Measurements from ENCODE around the gene CD74. TPM values are rescaled to one million over a fixed set of nuclear protein-coding genes. Genes with fewer than 3 reads are reported as not detected.

Gene CD74
- total and polyA plus RNA-seq, 2 of the 13 experiments (the other 11 are each of a cell fraction or from before 2014, with no cell fraction given), result 34.1 to 84.4 TPM

DNA sequence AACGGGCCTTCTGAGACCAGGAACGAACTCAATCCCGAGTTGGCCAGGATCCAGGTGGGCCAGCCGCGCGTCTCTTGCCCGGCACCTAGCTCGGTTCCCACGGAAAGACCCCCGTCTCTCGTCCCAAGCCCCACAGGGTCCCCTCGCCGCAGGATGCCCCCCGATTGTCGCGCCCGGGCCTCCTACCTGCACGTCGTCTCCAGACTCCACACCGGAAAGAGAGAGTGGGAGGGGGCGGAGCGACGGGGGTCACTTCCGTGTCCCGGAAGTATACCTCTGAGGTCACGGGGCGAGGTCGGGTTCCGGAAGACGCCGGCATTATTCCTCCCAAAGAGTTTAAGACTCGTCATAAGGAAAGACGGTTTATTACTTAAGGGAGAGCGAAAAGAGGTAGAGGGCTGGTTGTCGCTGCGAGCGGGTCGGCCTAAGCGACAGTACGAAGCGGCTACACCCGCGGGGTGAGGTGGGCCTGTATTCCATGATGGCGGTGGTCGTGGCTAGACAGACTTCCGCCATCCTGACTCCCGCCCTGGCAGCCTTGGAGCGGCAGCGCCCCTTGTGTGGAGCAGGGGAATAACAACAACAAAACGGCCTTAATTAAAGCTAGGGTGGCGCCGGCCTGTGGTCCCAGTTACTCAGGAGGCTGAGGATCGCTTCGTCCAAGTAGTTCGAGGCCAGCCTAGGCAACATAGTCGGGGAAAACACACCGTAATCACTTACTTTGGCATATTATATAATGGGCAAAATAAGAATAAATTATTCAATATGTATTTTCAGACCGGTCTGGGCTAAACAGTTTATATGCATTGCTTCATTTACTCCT is 37.0 kb upstream of the CD74 start, which contains the start of gene RPS14 (continued):
- TF ChIP-seq, protein P1, sequence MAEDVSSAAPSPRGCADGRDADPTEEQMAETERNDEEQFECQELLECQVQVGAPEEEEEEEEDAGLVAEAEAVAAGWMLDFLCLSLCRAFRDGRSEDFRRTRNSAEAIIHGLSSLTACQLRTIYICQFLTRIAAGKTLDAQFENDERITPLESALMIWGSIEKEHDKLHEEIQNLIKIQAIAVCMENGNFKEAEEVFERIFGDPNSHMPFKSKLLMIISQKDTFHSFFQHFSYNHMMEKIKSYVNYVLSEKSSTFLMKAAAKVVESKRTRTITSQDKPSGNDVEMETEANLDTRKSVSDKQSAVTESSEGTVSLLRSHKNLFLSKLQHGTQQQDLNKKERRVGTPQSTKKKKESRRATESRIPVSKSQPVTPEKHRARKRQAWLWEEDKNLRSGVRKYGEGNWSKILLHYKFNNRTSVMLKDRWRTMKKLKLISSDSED (CRISPR knock-in tag; IDR thresholded peaks at IDR 0.05), result 0 out of 2 replicates have a peak, but pooled peaks have one; percentile 64
- TF ChIP-seq, protein P2, sequence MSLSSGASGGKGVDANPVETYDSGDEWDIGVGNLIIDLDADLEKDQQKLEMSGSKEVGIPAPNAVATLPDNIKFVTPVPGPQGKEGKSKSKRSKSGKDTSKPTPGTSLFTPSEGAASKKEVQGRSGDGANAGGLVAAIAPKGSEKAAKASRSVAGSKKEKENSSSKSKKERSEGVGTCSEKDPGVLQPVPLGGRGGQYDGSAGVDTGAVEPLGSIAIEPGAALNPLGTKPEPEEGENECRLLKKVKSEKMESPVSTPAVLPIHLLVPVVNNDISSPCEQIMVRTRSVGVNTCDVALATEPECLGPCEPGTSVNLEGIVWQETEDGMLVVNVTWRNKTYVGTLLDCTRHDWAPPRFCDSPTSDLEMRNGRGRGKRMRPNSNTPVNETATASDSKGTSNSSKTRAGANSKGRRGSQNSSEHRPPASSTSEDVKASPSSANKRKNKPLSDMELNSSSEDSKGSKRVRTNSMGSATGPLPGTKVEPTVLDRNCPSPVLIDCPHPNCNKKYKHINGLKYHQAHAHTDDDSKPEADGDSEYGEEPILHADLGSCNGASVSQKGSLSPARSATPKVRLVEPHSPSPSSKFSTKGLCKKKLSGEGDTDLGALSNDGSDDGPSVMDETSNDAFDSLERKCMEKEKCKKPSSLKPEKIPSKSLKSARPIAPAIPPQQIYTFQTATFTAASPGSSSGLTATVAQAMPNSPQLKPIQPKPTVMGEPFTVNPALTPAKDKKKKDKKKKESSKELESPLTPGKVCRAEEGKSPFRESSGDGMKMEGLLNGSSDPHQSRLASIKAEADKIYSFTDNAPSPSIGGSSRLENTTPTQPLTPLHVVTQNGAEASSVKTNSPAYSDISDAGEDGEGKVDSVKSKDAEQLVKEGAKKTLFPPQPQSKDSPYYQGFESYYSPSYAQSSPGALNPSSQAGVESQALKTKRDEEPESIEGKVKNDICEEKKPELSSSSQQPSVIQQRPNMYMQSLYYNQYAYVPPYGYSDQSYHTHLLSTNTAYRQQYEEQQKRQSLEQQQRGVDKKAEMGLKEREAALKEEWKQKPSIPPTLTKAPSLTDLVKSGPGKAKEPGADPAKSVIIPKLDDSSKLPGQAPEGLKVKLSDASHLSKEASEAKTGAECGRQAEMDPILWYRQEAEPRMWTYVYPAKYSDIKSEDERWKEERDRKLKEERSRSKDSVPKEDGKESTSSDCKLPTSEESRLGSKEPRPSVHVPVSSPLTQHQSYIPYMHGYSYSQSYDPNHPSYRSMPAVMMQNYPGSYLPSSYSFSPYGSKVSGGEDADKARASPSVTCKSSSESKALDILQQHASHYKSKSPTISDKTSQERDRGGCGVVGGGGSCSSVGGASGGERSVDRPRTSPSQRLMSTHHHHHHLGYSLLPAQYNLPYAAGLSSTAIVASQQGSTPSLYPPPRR (CRISPR knock-in tag; IDR thresholded peaks at IDR 0.05; ENCODE audit: borderline replicate concordance), result no peak; the same call in 1 of the 2 replicates
- TF ChIP-seq, protein P3, sequence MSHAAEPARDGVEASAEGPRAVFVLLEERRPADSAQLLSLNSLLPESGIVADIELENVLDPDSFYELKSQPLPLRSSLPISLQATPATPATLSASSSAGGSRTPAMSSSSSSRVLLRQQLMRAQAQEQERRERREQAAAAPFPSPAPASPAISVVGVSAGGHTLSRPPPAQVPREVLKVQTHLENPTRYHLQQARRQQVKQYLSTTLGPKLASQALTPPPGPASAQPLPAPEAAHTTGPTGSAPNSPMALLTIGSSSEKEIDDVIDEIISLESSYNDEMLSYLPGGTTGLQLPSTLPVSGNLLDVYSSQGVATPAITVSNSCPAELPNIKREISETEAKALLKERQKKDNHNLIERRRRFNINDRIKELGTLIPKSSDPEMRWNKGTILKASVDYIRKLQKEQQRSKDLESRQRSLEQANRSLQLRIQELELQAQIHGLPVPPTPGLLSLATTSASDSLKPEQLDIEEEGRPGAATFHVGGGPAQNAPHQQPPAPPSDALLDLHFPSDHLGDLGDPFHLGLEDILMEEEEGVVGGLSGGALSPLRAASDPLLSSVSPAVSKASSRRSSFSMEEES (CRISPR knock-in tag; IDR thresholded peaks at IDR 0.05), result peak; percentile 63; the same call in 1 of the 2 replicates
- TF ChIP-seq ZZZ3 (CRISPR knock-in tag; IDR thresholded peaks at IDR 0.05; ENCODE audit: borderline replicate concordance) (peak; percentile 95; the same call in 1 of the 2 replicates), CREM (IDR thresholded peaks at IDR 0.05) (peak; percentile 95), CREM (CRISPR knock-in tag; IDR thresholded peaks at IDR 0.05) (no peak), ZNF432 (CRISPR knock-in tag; IDR thresholded peaks at IDR 0.05; ENCODE audit: borderline replicate concordance) (no peak), PRMT3 (CRISPR knock-in tag; IDR thresholded peaks at IDR 0.05; ENCODE audit: borderline replicate concordance, low read depth) (0 out of 2 replicates have a peak, but pooled peaks have one; percentile 22), GABPA (IDR thresholded peaks at IDR 0.05; ENCODE audit: low read depth, low read length) (peak; percentile 76), GABPA (CRISPR knock-in tag; IDR thresholded peaks at IDR 0.05; ENCODE audit: low read depth) (peak; percentile 97)
- TF ChIP-seq, protein P4, sequence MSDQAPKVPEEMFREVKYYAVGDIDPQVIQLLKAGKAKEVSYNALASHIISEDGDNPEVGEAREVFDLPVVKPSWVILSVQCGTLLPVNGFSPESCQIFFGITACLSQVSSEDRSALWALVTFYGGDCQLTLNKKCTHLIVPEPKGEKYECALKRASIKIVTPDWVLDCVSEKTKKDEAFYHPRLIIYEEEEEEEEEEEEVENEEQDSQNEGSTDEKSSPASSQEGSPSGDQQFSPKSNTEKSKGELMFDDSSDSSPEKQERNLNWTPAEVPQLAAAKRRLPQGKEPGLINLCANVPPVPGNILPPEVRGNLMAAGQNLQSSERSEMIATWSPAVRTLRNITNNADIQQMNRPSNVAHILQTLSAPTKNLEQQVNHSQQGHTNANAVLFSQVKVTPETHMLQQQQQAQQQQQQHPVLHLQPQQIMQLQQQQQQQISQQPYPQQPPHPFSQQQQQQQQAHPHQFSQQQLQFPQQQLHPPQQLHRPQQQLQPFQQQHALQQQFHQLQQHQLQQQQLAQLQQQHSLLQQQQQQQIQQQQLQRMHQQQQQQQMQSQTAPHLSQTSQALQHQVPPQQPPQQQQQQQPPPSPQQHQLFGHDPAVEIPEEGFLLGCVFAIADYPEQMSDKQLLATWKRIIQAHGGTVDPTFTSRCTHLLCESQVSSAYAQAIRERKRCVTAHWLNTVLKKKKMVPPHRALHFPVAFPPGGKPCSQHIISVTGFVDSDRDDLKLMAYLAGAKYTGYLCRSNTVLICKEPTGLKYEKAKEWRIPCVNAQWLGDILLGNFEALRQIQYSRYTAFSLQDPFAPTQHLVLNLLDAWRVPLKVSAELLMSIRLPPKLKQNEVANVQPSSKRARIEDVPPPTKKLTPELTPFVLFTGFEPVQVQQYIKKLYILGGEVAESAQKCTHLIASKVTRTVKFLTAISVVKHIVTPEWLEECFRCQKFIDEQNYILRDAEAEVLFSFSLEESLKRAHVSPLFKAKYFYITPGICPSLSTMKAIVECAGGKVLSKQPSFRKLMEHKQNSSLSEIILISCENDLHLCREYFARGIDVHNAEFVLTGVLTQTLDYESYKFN (CRISPR knock-in tag; conservative IDR thresholded peaks at IDR 0.05), result peak; percentile 56
- TF ChIP-seq, protein P5, sequence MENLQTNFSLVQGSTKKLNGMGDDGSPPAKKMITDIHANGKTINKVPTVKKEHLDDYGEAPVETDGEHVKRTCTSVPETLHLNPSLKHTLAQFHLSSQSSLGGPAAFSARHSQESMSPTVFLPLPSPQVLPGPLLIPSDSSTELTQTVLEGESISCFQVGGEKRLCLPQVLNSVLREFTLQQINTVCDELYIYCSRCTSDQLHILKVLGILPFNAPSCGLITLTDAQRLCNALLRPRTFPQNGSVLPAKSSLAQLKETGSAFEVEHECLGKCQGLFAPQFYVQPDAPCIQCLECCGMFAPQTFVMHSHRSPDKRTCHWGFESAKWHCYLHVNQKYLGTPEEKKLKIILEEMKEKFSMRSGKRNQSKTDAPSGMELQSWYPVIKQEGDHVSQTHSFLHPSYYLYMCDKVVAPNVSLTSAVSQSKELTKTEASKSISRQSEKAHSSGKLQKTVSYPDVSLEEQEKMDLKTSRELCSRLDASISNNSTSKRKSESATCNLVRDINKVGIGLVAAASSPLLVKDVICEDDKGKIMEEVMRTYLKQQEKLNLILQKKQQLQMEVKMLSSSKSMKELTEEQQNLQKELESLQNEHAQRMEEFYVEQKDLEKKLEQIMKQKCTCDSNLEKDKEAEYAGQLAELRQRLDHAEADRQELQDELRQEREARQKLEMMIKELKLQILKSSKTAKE (CRISPR knock-in tag; IDR thresholded peaks at IDR 0.05; ENCODE audit: borderline replicate concordance), result no peak

All from HepG2 (cell line).